Keratinocyte (primary cell): ENCODE data around the gene CD2. TPM values are rescaled to one million over a fixed set of nuclear protein-coding genes. Genes with fewer than 3 reads are reported as not detected.

Source experiments
- DNase-seq: peaks from one replicate; pipeline ENCODE4 v3.0.0-alpha.2; 2011; ENCODE audit warnings: low read depth, missing footprints, low spot score
- FAIRE-seq: peaks from 2 replicates; lab custom pipeline; 2011; peaks lifted over from hg19 to GRCh38; lab: Jason Lieb, UNC
- H2AFZ ChIP-seq: 2 replicates; pipeline ENCODE4 v1.6.0; 2012; ENCODE audit warnings: low read length, control low read depth, inconsistent platforms; ENCODE audit not compliant: control insufficient read depth
- H3K27ac ChIP-seq: 2 replicates; pipeline ENCODE4 v1.5.1; 2011; ENCODE audit warnings: low read length; ENCODE audit not compliant: control insufficient read depth, insufficient read depth
- H3K27me3 ChIP-seq: 3 replicates; pipeline ENCODE4 v1.6.0; 2011; ENCODE audit warnings: low read length; ENCODE audit not compliant: control insufficient read depth, insufficient read depth; ENCODE audit errors: extremely low read depth
- H3K36me3 ChIP-seq, 2 experiments: 2 replicates in 1 of 2; 3 replicates in 1 of 2; pipeline ENCODE4 v1.5.1; 2011; ENCODE audit warnings: low read length in 2 of 2, mild to moderate bottlenecking in 1 of 2; ENCODE audit not compliant: control insufficient read depth in 2 of 2, insufficient read depth in 2 of 2; ENCODE audit errors: extremely low read depth in 1 of 2
- H3K4me1 ChIP-seq: 3 replicates; pipeline ENCODE4 v1.5.1; 2011; ENCODE audit warnings: low read length; ENCODE audit not compliant: control insufficient read depth, insufficient read depth; ENCODE audit errors: extremely low read depth
- H3K4me2 ChIP-seq: 3 replicates; pipeline ENCODE4 v1.6.0; 2011; ENCODE audit warnings: low read depth, low read length; ENCODE audit not compliant: control insufficient read depth, insufficient read depth; ENCODE audit errors: extremely low read depth
- H3K4me3 ChIP-seq, 3 experiments: fragments of 200-600 bp in 1 of 3; sonication (generic) in 1 of 3; 2 replicates in 2 of 3; 3 replicates in 1 of 3; pipeline ENCODE4 v1.5.1; 2011 to 2016; ENCODE audit warnings: low read length in 3 of 3, mild to moderate bottlenecking in 3 of 3, control low read depth in 2 of 3, inconsistent platforms in 1 of 3, low read depth in 1 of 3, mixed read lengths in 1 of 3, mixed run types in 1 of 3, moderate library complexity in 1 of 3; ENCODE audit not compliant: control insufficient read depth in 2 of 3, insufficient read depth in 2 of 3; ENCODE audit errors: extremely low read depth in 1 of 3
- H3K79me2 ChIP-seq: 2 replicates; pipeline ENCODE4 v1.6.0; 2012; ENCODE audit warnings: low read length; ENCODE audit not compliant: control insufficient read depth, insufficient read depth
- H3K9ac ChIP-seq: 3 replicates; pipeline ENCODE4 v1.6.0; 2011; ENCODE audit warnings: low read length; ENCODE audit not compliant: control insufficient read depth, insufficient read depth; ENCODE audit errors: extremely low read depth
- H3K9me1 ChIP-seq: 3 replicates; pipeline ENCODE4 v1.6.0; 2011; ENCODE audit warnings: low read length; ENCODE audit not compliant: control insufficient read depth, insufficient read depth; ENCODE audit errors: extremely low read depth
- H3K9me3 ChIP-seq: 2 replicates; pipeline ENCODE4 v1.5.1; 2012; ENCODE audit warnings: low read depth, low read length; ENCODE audit not compliant: control insufficient read depth
- H4K20me1 ChIP-seq: 3 replicates; pipeline ENCODE4 v1.6.0; 2011; ENCODE audit warnings: low read length; ENCODE audit not compliant: control insufficient read depth, insufficient read depth; ENCODE audit errors: extremely low read depth
- CTCF ChIP-seq, 3 experiments: IDR thresholded peaks in 1 of 3; conservative IDR thresholded peaks in 1 of 3; optimal IDR thresholded peaks in 1 of 3; 2 replicates in 2 of 3; 3 replicates in 1 of 3; pipeline versions ENCODE3 to v1.5.1; 2011; ENCODE audit warnings: low read length in 3 of 3, mild to moderate bottlenecking in 3 of 3, moderate library complexity in 2 of 3, control low read depth in 1 of 3, inconsistent platforms in 1 of 3; ENCODE audit not compliant: insufficient read depth in 2 of 3; ENCODE audit errors: extremely low read depth in 1 of 3
- EZH2 ChIP-seq: IDR thresholded peaks from one replicate; pipeline ENCODE4 v1.6.1; 2012; ENCODE audit warnings: inconsistent platforms, mild to moderate bottlenecking, low read length, moderate library complexity
- dilution Hi-C: fragments of 300-500 bp; cut with MboI; formaldehyde crosslinking; loops from one replicate; pipeline ENCODE4 v1.7.0; 2020; ENCODE audit warnings: low sequenced_read_pairs; ENCODE audit not compliant: extremely low pct_ligation_motif_present
- polyA plus RNA-seq, 5 experiments: library from polyadenylated mRNA; depleted of rRNA in 3 of 5; stranded (reverse) in 3 of 5; stranded (forward) in 1 of 5; unstranded in 1 of 5; fragments of >200 nt; gene quantifications; 1 replicate in 1 of 5; 2 replicates in 3 of 5; 3 replicates in 1 of 5; pipeline versions ENCODE4 v1.2.1 to v1.2.3, GENCODE V29; 2011 to 2012; ENCODE audit warnings: missing spikeins in 2 of 5, low read depth in 1 of 5, low replicate concordance in 1 of 5

Gene CD2
- polyA plus RNA-seq, 1 donor (not counting 4 experiments of a cell fraction or from before 2014, with no cell fraction given), result not detected

DNA sequence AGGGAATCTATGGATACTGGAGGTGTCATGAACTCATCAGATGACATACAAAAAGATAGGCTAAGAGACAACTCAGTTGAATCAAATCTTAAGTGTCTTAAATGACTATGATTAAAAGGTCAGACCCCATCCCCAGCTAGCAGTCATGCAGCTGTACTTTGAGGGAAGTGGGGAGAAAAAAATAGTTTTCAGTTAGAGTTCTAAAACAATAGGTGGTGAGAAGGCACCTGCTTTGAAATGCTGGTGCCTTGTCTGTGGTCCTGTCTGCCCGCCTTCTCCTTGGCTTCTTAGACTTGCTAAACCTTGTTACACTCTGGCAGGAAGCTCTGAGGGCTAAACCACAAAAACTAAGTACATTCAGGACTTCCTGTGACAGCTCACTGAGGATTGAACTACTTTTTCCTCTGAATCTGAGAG is 15.3 kb downstream of the CD2 start:
- Histone ChIP-seq H3K79me2 (no peaks in the 10 kb centered on the region), H3K4me2 (no peak overlapping the region), H3K36me3 (no peaks in the 10 kb centered on the region), H3K4me3 (no peak overlapping the region), H3K9me1 (no peaks in the 10 kb centered on the region), H4K20me1 (no peaks in the 10 kb centered on the region), H2AFZ (no peak overlapping the region), H3K4me1 (peaks cover 6% of the 10 kb centered on the region), H3K9me3 (peaks cover 2% of the 10 kb centered on the region), H3K9ac (no peak overlapping the region), H3K27ac (no peak overlapping the region), H3K27me3 (no peaks in the 10 kb centered on the region)
- dilution Hi-C loops, result no loop called here
- DNase-seq (peak; percentile 5), FAIRE-seq (peak; percentile 26)
- TF ChIP-seq EZH2 (no peak), CTCF (optimal IDR thresholded peaks at IDR 0.05 in 1 of 3, IDR thresholded peaks at IDR 0.05 in 1 of 3, conservative IDR thresholded peaks at IDR 0.05 in 1 of 3; ENCODE audit: extremely low read depth in 1 of 3, insufficient read depth in 2 of 3, low read length in 3 of 3) (no peak)

- Histone ChIP-seq H3K79me2 (no peaks in the 10 kb centered on the region), H3K4me3 (no peak overlapping the region), H3K27me3 (no peaks in the 10 kb centered on the region), H3K9me1 (no peaks in the 10 kb centered on the region), H2AFZ (no peak overlapping the region), H3K9ac (no peak overlapping the region), H3K36me3 (no peaks in the 10 kb centered on the region), H3K27ac (no peak overlapping the region), H4K20me1 (no peaks in the 10 kb centered on the region), H3K4me2 (no peak overlapping the region), H3K4me1 (peaks cover 6% of the 10 kb centered on the region), H3K9me3 (peaks cover 2% of the 10 kb centered on the region)
- FAIRE-seq (no peak), DNase-seq (no peak)
- no peak for TF ChIP-seq CTCF (optimal IDR thresholded peaks at IDR 0.05 in 1 of 3, IDR thresholded peaks at IDR 0.05 in 1 of 3, conservative IDR thresholded peaks at IDR 0.05 in 1 of 3; ENCODE audit: extremely low read depth in 1 of 3, insufficient read depth in 2 of 3, low read length in 3 of 3)
- no peak for TF ChIP-seq EZH2
- dilution Hi-C loops, result no loop called here
Measured at GRCh38 chr1:116769994-116770393, 15.8 kb downstream of the CD2 start.
